ENCODE measurements around the gene ANAPC16.
"Not testable (repeated sequence)": the region's sequence is repeated elsewhere in the genome, so short reads cannot be mapped to it uniquely, and the experiment has no call there.

ANAPC16 gene

DNA sequence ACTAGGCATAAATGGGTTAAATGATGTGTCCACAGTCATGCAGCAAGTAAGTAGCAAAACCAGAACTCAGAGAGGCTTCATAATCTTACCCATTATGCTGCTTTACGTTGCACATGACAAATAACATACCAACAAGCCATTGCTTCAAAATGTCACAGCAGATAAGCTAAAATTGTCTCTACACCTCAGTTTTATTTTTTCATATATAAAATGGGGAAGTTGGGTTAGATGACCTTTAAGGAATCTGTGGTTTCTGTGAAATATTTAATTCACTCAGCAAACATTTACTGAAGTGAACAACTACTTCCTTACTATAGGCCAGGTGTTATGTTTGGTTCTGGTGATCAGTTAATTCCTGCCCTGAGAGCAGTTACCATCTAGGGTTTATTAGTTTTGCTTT lies 2.5 kb downstream of the ANAPC16 start:
- no peak for FAIRE-seq
- TF ChIP-seq, protein P1, sequence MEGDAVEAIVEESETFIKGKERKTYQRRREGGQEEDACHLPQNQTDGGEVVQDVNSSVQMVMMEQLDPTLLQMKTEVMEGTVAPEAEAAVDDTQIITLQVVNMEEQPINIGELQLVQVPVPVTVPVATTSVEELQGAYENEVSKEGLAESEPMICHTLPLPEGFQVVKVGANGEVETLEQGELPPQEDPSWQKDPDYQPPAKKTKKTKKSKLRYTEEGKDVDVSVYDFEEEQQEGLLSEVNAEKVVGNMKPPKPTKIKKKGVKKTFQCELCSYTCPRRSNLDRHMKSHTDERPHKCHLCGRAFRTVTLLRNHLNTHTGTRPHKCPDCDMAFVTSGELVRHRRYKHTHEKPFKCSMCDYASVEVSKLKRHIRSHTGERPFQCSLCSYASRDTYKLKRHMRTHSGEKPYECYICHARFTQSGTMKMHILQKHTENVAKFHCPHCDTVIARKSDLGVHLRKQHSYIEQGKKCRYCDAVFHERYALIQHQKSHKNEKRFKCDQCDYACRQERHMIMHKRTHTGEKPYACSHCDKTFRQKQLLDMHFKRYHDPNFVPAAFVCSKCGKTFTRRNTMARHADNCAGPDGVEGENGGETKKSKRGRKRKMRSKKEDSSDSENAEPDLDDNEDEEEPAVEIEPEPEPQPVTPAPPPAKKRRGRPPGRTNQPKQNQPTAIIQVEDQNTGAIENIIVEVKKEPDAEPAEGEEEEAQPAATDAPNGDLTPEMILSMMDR (IDR thresholded peaks at IDR 0.05; ENCODE audit: insufficient read depth, missing control alignments): no peak
- no peak for DNase-seq (ENCODE audit: insufficient read length, low spot score)

DNA sequence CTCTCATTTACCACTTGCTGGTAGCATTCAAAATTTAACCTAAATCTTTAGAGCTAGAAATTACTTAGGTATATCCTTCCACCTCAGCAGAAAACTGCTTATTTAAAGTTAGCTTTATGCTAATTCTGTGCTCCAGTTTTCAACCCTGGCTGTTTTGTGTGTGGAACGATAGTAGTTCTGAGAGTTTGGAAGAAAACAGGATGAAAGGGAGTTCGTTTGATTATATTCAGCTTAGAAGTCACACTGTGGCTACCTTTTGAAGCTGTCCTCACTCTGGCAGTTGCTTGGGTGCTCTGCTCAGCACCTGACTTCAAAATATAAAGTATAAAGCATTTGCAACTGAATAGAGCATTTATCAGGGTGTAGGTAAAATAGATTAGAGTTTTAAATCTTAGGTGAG lies 2.9 kb downstream of the ANAPC16 start:
- FAIRE-seq (no peak), DNase-seq (ENCODE audit: insufficient read length, low spot score) (no peak)
- TF ChIP-seq, protein P1 (IDR thresholded peaks at IDR 0.05; ENCODE audit: insufficient read depth, missing control alignments): no peak

DNA sequence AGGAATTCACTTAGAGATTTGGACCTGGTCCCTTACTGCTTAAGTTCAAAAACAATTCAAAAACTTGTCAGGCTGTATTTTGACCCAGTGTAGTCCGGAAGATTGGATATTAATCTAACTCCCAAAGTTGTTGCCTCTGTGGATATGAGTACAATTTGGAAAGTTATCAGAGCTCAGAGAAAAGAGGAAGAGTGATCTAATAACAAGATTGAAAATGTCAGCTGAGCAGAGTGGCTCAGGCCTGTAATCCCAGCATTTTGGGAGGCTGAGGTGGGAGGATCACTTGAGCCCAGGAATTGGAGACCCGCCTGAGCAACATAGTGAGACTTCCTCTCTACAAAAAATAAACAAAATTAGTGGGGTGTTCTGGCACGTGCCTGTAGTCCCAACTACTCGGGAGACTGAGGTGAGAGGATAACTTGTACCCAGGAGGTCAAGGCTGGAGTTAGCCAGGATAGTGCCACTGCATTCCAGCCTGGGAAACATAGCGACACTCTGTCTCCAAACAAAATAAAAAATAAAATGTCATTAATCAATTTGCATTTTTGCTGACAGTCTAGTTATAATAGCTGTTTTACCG lies 3.5 kb downstream of the ANAPC16 start:
- FAIRE-seq (no peak), DNase-seq (ENCODE audit: insufficient read length, low spot score) (no peak)
- TF ChIP-seq, protein P1 (IDR thresholded peaks at IDR 0.05; ENCODE audit: insufficient read depth, missing control alignments): no peak

DNA sequence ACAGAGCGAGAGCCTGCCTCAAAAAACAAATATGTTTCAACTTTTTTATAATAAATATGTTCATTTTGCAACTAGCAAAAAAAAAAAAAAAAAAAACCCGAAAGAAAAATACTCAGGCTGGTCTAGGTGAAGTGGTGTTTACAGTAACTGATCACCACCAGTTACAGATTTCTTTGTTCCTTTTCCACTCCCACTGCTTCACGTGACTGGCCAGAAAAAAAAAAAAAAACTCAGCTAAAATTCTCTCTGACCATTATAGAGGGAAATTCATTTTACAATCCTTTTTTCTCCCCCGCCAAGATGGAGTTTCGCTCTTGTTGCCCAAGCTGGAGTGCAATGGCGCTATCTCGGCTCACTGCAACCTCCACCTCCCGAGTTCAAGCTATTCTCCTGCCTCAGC lies 4.8 kb downstream of the ANAPC16 start:
- DNase-seq (ENCODE audit: insufficient read length, low spot score) (no peak), FAIRE-seq (no peak)
- TF ChIP-seq, protein P1 (IDR thresholded peaks at IDR 0.05; ENCODE audit: insufficient read depth, missing control alignments): no peak

DNA sequence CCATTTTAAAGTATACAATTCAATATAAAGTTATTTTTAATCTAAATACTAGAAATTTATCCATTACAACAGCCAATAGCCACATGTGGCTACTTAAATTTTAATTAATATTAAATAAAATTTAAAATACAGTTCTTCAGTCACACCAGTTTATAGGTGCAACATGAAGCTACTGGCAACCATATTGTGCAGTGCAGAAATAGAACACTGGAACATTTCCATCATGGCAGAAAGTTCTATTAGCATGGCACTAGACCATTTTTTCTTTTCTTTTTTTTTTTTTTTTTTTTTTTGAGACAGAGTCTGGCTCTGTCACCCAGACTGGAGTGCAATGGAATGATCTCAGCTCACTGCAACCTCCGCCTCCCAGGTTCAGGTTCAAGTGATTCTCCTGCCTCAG lies 5.5 kb downstream of the ANAPC16 start:
- FAIRE-seq (no peak), DNase-seq (ENCODE audit: insufficient read length, low spot score) (no peak)
- TF ChIP-seq, protein P1 (IDR thresholded peaks at IDR 0.05; ENCODE audit: insufficient read depth, missing control alignments): no peak

DNA sequence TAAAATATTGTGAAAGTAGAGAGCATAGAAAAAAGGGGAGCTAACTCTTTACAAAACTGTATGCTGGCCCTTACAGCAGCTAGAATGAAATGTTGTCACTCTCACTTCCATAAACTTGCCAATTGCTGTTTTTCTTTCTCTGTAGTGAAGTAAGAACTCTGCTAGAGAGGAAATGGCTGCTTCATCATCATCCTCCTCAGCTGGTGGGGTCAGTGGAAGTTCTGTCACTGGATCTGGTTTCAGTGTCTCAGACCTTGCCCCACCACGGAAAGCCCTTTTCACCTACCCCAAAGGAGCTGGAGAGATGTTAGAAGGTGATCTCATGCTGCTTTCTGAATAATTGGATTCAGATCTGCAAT lies 7.9 kb downstream of the ANAPC16 start:
- TF ChIP-seq, protein P1 (IDR thresholded peaks at IDR 0.05; ENCODE audit: insufficient read depth, missing control alignments): no peak
- no peak for DNase-seq (ENCODE audit: insufficient read length, low spot score)
- FAIRE-seq: no peak

DNA sequence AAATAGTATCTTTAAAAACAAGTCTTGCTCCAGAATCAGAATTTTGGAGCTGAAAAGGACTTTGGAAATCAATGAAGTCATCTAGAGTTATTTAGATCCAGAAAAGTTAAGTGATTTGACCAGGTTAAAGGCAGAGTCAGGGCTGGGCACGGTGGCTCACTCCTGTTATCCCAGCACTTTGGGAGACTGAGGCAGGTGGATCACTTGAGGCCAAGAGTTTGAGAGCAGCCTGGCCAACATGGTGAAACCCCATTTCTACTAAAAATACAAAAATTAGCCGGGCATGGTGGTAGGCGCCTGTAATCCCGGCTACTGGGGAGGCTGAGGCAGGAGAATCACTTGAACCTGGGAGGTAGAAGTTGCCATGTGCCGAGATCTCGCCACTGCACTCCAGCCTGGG lies 8.4 kb downstream of the ANAPC16 start:
- FAIRE-seq; DNase-seq (ENCODE audit: insufficient read length, low spot score): not testable (repeated sequence)
